DND-41 (cell line): Measurements from ENCODE around the gene BBS7.

Experiments used
- CTCF ChIP-seq: IDR thresholded peaks from 2 replicates; pipeline ENCODE4 v1.5.1; 2012; ENCODE audit warnings: borderline replicate concordance, low read length, moderate library complexity, mild to moderate bottlenecking; ENCODE audit not compliant: poor library complexity, severe bottlenecking; ENCODE audit errors: extremely low read depth
- EZH2 ChIP-seq: IDR thresholded peaks from 3 replicates; pipeline ENCODE4 v1.6.1; 2012; ENCODE audit warnings: borderline replicate concordance, low read depth, mild to moderate bottlenecking, moderate library complexity, low read length, inconsistent platforms; ENCODE audit not compliant: severe bottlenecking

DNA sequence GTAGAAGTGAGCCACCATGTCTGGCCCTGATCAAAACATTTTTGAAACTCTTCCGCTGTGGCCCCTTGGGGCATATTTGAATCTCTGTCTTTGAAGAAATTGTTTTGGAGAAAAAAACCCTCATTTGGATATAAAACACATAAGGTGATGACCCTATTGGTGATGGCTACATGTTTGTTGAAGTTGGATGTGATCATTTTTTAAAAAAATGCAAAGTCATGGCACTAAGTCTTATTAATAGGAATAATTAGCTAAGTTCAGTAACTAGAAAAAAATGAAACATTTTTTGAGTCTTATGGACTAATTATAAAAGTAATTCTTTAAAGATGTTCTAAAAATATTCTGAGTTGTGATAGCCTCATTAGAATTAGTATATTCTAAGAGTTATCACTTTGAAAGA, 17.9 kb upstream of the BBS7 start:
- TF ChIP-seq CTCF, result no peak
- TF ChIP-seq EZH2, result no peak
